Measurements from ENCODE around the gene GABRR1. TPM values are rescaled to one million over a fixed set of nuclear protein-coding genes. Genes with fewer than 3 reads are reported as not detected.
"Not testable (repeated sequence)": the region's sequence is repeated elsewhere in the genome, so short reads cannot be mapped to it uniquely, and the experiment has no call there.

Gene GABRR1
- total RNA-seq, 1 experiment from 2014 or later: not detected

DNA sequence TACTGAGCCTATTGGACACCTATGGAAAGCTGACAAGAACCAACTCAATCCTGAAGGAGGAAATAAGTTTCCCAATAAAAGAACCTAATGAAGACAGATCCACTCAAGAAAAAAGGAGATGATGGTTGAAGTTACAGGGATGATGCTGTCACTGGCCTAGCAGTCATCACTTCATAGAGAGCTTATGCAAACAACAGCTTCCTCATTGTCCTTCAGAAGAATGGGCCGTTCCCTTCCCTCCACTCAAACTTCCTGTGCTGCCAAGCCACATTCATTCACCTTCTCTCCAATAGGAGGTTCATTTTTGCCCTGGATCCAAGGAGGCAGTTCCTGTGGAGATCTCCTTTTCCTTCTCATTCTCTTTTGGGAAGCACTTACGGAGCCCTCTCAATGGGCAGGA lies 85.1 kb downstream of the GABRR1 start:
- intact Hi-C loops (cut with micrococcal nuclease): no loop called here
- TF ChIP-seq, protein P1, sequence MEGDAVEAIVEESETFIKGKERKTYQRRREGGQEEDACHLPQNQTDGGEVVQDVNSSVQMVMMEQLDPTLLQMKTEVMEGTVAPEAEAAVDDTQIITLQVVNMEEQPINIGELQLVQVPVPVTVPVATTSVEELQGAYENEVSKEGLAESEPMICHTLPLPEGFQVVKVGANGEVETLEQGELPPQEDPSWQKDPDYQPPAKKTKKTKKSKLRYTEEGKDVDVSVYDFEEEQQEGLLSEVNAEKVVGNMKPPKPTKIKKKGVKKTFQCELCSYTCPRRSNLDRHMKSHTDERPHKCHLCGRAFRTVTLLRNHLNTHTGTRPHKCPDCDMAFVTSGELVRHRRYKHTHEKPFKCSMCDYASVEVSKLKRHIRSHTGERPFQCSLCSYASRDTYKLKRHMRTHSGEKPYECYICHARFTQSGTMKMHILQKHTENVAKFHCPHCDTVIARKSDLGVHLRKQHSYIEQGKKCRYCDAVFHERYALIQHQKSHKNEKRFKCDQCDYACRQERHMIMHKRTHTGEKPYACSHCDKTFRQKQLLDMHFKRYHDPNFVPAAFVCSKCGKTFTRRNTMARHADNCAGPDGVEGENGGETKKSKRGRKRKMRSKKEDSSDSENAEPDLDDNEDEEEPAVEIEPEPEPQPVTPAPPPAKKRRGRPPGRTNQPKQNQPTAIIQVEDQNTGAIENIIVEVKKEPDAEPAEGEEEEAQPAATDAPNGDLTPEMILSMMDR (IDR thresholded peaks at IDR 0.05; ENCODE audit: unreplicated experiment): no peak
- peaks cover 7% of the 10 kb centered on the region for H3K9me3 Mint-ChIP-seq (ENCODE audit: unreplicated experiment)
- ChIA-PET CTCF (no interaction called here), POLR2A (no interaction called here)
- no peak for DNase-seq (ENCODE audit: unreplicated experiment)
- H3K27ac Mint-ChIP-seq (ENCODE audit: low read depth, unreplicated experiment): no peak overlapping the region
- H3K4me1 Mint-ChIP-seq (ENCODE audit: insufficient read depth, unreplicated experiment): no peaks in the 10 kb centered on the region
- BruUV-seq (replicated peaks): no TSS peak
- no peak overlapping the region for H3K4me3 Mint-ChIP-seq (ENCODE audit: unreplicated experiment)
- H3K36me3 Mint-ChIP-seq (ENCODE audit: insufficient read depth, unreplicated experiment): no peaks in the 10 kb centered on the region
- no peaks in the 10 kb centered on the region for H3K27me3 Mint-ChIP-seq (ENCODE audit: insufficient read depth, unreplicated experiment)

DNA sequence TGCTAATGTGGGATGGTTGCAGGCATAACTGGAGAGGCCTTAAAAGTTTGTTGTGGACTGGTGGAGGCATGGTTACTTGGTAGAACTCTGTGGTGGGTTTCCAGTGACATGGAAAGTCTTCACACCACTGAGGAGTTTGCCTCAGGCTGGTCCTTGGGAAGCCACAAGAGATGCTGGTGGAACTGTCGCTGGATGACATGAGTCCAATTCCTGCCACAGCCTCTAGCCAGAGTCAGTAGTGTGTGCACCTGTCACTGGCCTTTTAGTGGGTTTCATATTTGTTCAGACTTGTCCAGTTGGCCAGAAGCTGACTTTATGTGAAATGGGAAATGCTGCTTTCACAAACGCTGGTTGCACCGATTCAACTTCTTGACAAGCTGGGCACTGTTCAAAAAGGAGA lies 85.6 kb downstream of the GABRR1 start:
- no TSS peak for BruUV-seq (replicated peaks)
- intact Hi-C loops (cut with micrococcal nuclease): no loop called here
- H3K27me3 Mint-ChIP-seq (ENCODE audit: insufficient read depth, unreplicated experiment): no peaks in the 10 kb centered on the region
- POLR2A ChIA-PET: interaction anchor here (0.7 to 1.0 kb wide), 2 partner anchors 14 to 49 kb away, joined by 3 to 5 read pairs; partner anchors contain the start of gene PM20D2
- no peaks in the 10 kb centered on the region for H3K4me1 Mint-ChIP-seq (ENCODE audit: insufficient read depth, unreplicated experiment)
- H3K36me3 Mint-ChIP-seq (ENCODE audit: insufficient read depth, unreplicated experiment): no peaks in the 10 kb centered on the region
- TF ChIP-seq, protein P1 (IDR thresholded peaks at IDR 0.05; ENCODE audit: unreplicated experiment): no peak
- no peak overlapping the region for H3K27ac Mint-ChIP-seq (ENCODE audit: low read depth, unreplicated experiment)
- no peak for DNase-seq (ENCODE audit: unreplicated experiment)
- no peak overlapping the region for H3K4me3 Mint-ChIP-seq (ENCODE audit: unreplicated experiment)
- peaks cover 7% of the 10 kb centered on the region for H3K9me3 Mint-ChIP-seq (ENCODE audit: unreplicated experiment)
- CTCF ChIA-PET: no interaction called here

DNA sequence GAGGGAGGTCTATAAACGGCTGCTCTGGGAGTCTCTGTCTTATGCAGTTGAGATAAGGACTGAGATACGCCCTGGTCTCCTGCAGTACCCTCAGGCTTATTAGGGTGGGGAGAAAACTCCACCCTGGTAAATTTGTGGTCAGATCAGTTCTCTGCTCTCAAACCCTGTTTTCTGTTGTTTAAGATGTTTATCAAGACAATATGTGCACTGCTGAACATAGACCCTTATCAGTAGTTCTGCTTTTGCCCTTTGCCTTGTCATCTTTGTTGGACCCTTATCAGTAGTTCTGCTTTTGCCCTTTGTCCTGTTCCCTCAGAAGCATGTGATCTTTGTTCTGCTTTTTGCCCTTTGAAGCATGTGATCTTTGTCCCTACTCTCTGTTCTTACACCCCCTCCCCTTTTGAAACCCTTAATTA lies 88.9 kb downstream of the GABRR1 start:
- intact Hi-C loops (cut with micrococcal nuclease): not testable (repeated sequence)
- CTCF ChIA-PET: interaction anchor here (0.9 kb wide), 1 partner anchor 141 kb away, joined by 3 read pairs; no protein-coding TSS in a partner anchor

More for the DNA sequence above, 88.9 kb downstream of the GABRR1 start:
- DNase-seq (ENCODE audit: unreplicated experiment); BruUV-seq (replicated peaks); H3K4me3 Mint-ChIP-seq (ENCODE audit: unreplicated experiment); H3K36me3 Mint-ChIP-seq (ENCODE audit: insufficient read depth, unreplicated experiment); H3K9me3 Mint-ChIP-seq (ENCODE audit: unreplicated experiment); H3K4me1 Mint-ChIP-seq (ENCODE audit: insufficient read depth, unreplicated experiment); H3K27me3 Mint-ChIP-seq (ENCODE audit: insufficient read depth, unreplicated experiment); H3K27ac Mint-ChIP-seq (ENCODE audit: low read depth, unreplicated experiment): not testable (repeated sequence)
- POLR2A ChIA-PET: interaction anchor here (0.6 to 1.1 kb wide), 2 partner anchors 10 to 66 kb away, joined by 3 to 4 read pairs; no protein-coding TSS in a partner anchor

Other genes starting within 250 kb of the GABRR1 start
- 158 and 183 TPM in 2 replicates for gene PNRC1, start 136.6 kb downstream of the GABRR1 start, total RNA-seq (2022)
- 1.1 and 1.2 TPM in 2 replicates for gene SRSF12, start 99.3 kb downstream of the GABRR1 start, total RNA-seq (2022)
- gene PM20D2, start 71.3 kb downstream of the GABRR1 start, total RNA-seq (2022): 9.9 and 11.9 TPM in 2 replicates
- not detected in 2 replicates for gene GABRR2, start 97.9 kb upstream of the GABRR1 start, total RNA-seq (2022)
- 39.0 and 40.0 TPM in 2 replicates for gene UBE2J1, start 135.4 kb upstream of the GABRR1 start, total RNA-seq (2022)
- gene RRAGD, start 194.9 kb upstream of the GABRR1 start, total RNA-seq (2022): 0.33 and 0.49 TPM in 2 replicates
- gene ANKRD6, start 215.8 kb upstream of the GABRR1 start, total RNA-seq (2022): 1.0 and 2.1 TPM in 2 replicates

All from MCF 10A (cell line).